Gastrocnemius medialis (tissue), 4 donors: Measurements from ENCODE around the gene FXYD2. TPM values are rescaled to one million over a fixed set of nuclear protein-coding genes. Genes with fewer than 3 reads are reported as not detected.
A peak's percentile ranks its signal among the peaks of the same experiment; 100 is the strongest.
"Not testable (repeated sequence)": the region's sequence is repeated elsewhere in the genome, so short reads cannot be mapped to it uniquely, and the experiment has no call there.

Source experiments
- ATAC-seq, 2 donors: fragments of 150-250 bp; one replicate each; pipeline ENCODE4 v1.9.1; 2016
- DNase-seq, 2 donors: peaks; one replicate each; pipeline ENCODE4 v3.0.0-alpha.2; 2019
- H3K27ac ChIP-seq, 4 donors: fragments of 200-600 bp; sonication (generic); 1 replicate in 1 of 4; 2 replicates in 3 of 4; pipeline ENCODE4 v1.5.1; 2016 to 2018; ENCODE audit warnings: mild to moderate bottlenecking in 2 of 4, moderate library complexity in 1 of 4
- H3K27me3 ChIP-seq, 3 donors: fragments of 200-600 bp; sonication (generic) in 2 of 3; 1 replicate in 1 of 3; 2 replicates in 2 of 3; pipeline versions ENCODE4 v1.5.1 to v1.6.0; 2016 to 2019; ENCODE audit warnings: mild to moderate bottlenecking in 1 of 3, moderate library complexity in 1 of 3
- H3K36me3 ChIP-seq, 2 donors: fragments of 200-600 bp; sonication (generic) in 1 of 2; one replicate each; pipeline ENCODE4 v1.5.1; 2017 to 2018
- H3K4me1 ChIP-seq, 2 donors: fragments of 200-600 bp; sonication (generic) in 1 of 2; one replicate each; pipeline ENCODE4 v1.5.1; 2016 to 2017; ENCODE audit warnings: mild to moderate bottlenecking in 2 of 2
- H3K4me3 ChIP-seq, 4 donors: fragments of 200-600 bp; sonication (generic) in 3 of 4; 1 replicate in 1 of 4; 2 replicates in 3 of 4; pipeline ENCODE4 v1.5.1; 2016 to 2019; ENCODE audit warnings: mild to moderate bottlenecking in 2 of 4
- H3K9me3 ChIP-seq, 3 donors: fragments of 200-600 bp; sonication (generic) in 2 of 3; 1 replicate in 1 of 3; 2 replicates in 2 of 3; pipeline ENCODE4 v1.5.1; 2016 to 2019
- CTCF ChIP-seq, 5 experiments: fragments of 450-650 bp in 3 of 5; fragments of 200-600 bp in 2 of 5; sonication (generic) in 2 of 5; IDR thresholded peaks in 4 of 5; conservative IDR thresholded peaks in 1 of 5; 1 replicate in 4 of 5; 2 replicates in 1 of 5; pipeline ENCODE4 v1.5.1; 2016 to 2019; ENCODE audit warnings: antibody characterized with exemption in 5 of 5, mild to moderate bottlenecking in 3 of 5, moderate library complexity in 3 of 5
- POLR2A ChIP-seq, 2 donors: fragments of 450-650 bp; IDR thresholded peaks; one replicate each; pipeline ENCODE4 v1.6.1; 2017; ENCODE audit warnings: antibody characterized with exemption in 2 of 2, mild to moderate bottlenecking in 2 of 2, moderate library complexity in 2 of 2
- in situ Hi-C, 4 donors: fragments of 200-750 bp; cut with MboI; loops; one replicate each; pipeline versions ENCODE4 v1.15.0 to v1.8.0; 2017; ENCODE audit warnings: low sequenced_read_pairs in 4 of 4
- intact Hi-C: fragments of 100-400 bp; cut with DNase I; formaldehyde crosslinking; loops from one replicate; pipeline ENCODE4 v1.15.1; 2023; ENCODE audit warnings: low total_unique reads
- total RNA-seq, 4 donors: library from RNA; depleted of rRNA; stranded (reverse); fragments of >200 nt; gene quantifications; one replicate each; pipeline versions ENCODE4 v1.1.0 to v1.2.3, GENCODE V29; 2016

Gene FXYD2
- total RNA-seq, 4 donors from 2014 or later = 0.87 TPM; not detected in 3

GRCh38 chr11:117816151-117816741, 8.3 kb downstream of the FXYD2 start:
- peaks cover 0 to 3% of the 10 kb centered on the region in 2 donors for H3K4me1 ChIP-seq
- H3K36me3 ChIP-seq = no peaks in the 10 kb centered on the region
- DNase-seq = no peak
- ATAC-seq = no peak
- TF ChIP-seq CTCF (IDR thresholded peaks at IDR 0.05 in 4 of 5, conservative IDR thresholded peaks at IDR 0.05 in 1 of 5) (no peak), POLR2A (IDR thresholded peaks at IDR 0.05) (no peak)
- no peaks in the 10 kb centered on the region for H3K9me3 ChIP-seq
- no peak overlapping the region for H3K4me3 ChIP-seq
- H3K27me3 ChIP-seq = no peaks in the 10 kb centered on the region
- in situ Hi-C loops = no loop called here
- intact Hi-C loops = loop anchor here (5.0 kb wide), 1 partner anchor 389 kb away; no protein-coding TSS in a partner anchor
- no peak overlapping the region for H3K27ac ChIP-seq

GRCh38 chr11:117815262-117815803, 9.2 kb downstream of the FXYD2 start:
- H3K27me3 ChIP-seq = no peaks in the 10 kb centered on the region
- H3K4me3 ChIP-seq = no peak overlapping the region
- in situ Hi-C loops = no loop called here
- H3K4me1 ChIP-seq = peaks cover 0 to 3% of the 10 kb centered on the region in 2 donors
- DNase-seq (no peak), ATAC-seq (no peak)
- intact Hi-C loops = loop anchor here (5.0 kb wide), 1 partner anchor 388 kb away; no protein-coding TSS in a partner anchor
- TF ChIP-seq CTCF (IDR thresholded peaks at IDR 0.05 in 4 of 5, conservative IDR thresholded peaks at IDR 0.05 in 1 of 5) (no peak), POLR2A (IDR thresholded peaks at IDR 0.05) (no peak)
- H3K36me3 ChIP-seq = no peaks in the 10 kb centered on the region
- no peaks in the 10 kb centered on the region for H3K9me3 ChIP-seq
- H3K27ac ChIP-seq = no peak overlapping the region

- H3K9me3 ChIP-seq = no peaks in the 10 kb centered on the region
- TF ChIP-seq POLR2A (IDR thresholded peaks at IDR 0.05) (no peak), CTCF (IDR thresholded peaks at IDR 0.05 in 4 of 5, conservative IDR thresholded peaks at IDR 0.05 in 1 of 5) (no peak)
- H3K4me3 ChIP-seq = no peak overlapping the region
- in situ Hi-C loops (no loop called here), intact Hi-C loops (loop anchor here (5.0 kb wide), 1 partner anchor 388 kb away; no protein-coding TSS in a partner anchor)
- DNase-seq (peak in 1 of 2 donors; percentile 60), ATAC-seq (no peak)
- no peaks in the 10 kb centered on the region for H3K27me3 ChIP-seq
- H3K36me3 ChIP-seq = no peaks in the 10 kb centered on the region
- H3K4me1 ChIP-seq = peaks cover 0 to 3% of the 10 kb centered on the region in 2 donors
- H3K27ac ChIP-seq = no peak overlapping the region
These were observed 9.7 kb downstream of the FXYD2 start for GRCh38 chr11:117814766-117815261.

GRCh38 chr11:117814204-117814765, 10.3 kb downstream of the FXYD2 start:
- no peak overlapping the region for H3K27ac ChIP-seq
- no peak for TF ChIP-seq CTCF (IDR thresholded peaks at IDR 0.05 in 4 of 5, conservative IDR thresholded peaks at IDR 0.05 in 1 of 5)
- TF ChIP-seq POLR2A (IDR thresholded peaks at IDR 0.05) = no peak
- peaks cover 0 to 3% of the 10 kb centered on the region in 2 donors for H3K4me1 ChIP-seq
- in situ Hi-C loops (no loop called here), intact Hi-C loops (no loop called here)
- H3K36me3 ChIP-seq = no peaks in the 10 kb centered on the region
- no peaks in the 10 kb centered on the region for H3K27me3 ChIP-seq
- DNase-seq (no peak), ATAC-seq (no peak)
- H3K9me3 ChIP-seq = no peaks in the 10 kb centered on the region
- H3K4me3 ChIP-seq = no peak overlapping the region

- H3K27ac ChIP-seq, ATAC-seq, in situ Hi-C loops, H3K4me3 ChIP-seq, H3K36me3 ChIP-seq, H3K9me3 ChIP-seq, H3K4me1 ChIP-seq, intact Hi-C loops, DNase-seq: not testable (repeated sequence)
- H3K27me3 ChIP-seq = peaks cover 0 to 11% (median 0%) of the 10 kb centered on the region in 3 donors
These were observed 14.5 kb downstream of the FXYD2 start for GRCh38 chr11:117810056-117810451.
